H1 (cell line): ENCODE data around the gene SYNGR3. TPM values are rescaled to one million over a fixed set of nuclear protein-coding genes. Genes with fewer than 3 reads are reported as not detected.

Source experiments
- CEBPB ChIP-seq: IDR thresholded peaks from 2 replicates; pipeline ENCODE4 v1.6.1; 2012; ENCODE audit warnings: low read depth, low read length
- CHD2 ChIP-seq: IDR thresholded peaks from 2 replicates; pipeline ENCODE4 v1.6.1; 2012; ENCODE audit warnings: low read length, improper control_type of control experiment
- CREB1 ChIP-seq: IDR thresholded peaks from 2 replicates; pipeline ENCODE4 v1.6.1; 2012; ENCODE audit warnings: inconsistent platforms
- CTBP2 ChIP-seq: IDR thresholded peaks from 2 replicates; pipeline ENCODE4 v1.7.0; 2011; ENCODE audit warnings: borderline replicate concordance, mild to moderate bottlenecking, moderate library complexity, mixed read lengths, low read length; ENCODE audit not compliant: insufficient read depth, insufficient read length
- EP300 ChIP-seq, 2 experiments: IDR thresholded peaks; 1 replicate in 1 of 2; 2 replicates in 1 of 2; pipeline ENCODE4 v1.6.1; 2011 to 2012; ENCODE audit warnings: low read depth in 2 of 2, low read length in 2 of 2, mild to moderate bottlenecking in 2 of 2, borderline replicate concordance in 1 of 2, inconsistent platforms in 1 of 2, moderate library complexity in 1 of 2
- FOSL1 ChIP-seq: IDR thresholded peaks from 2 replicates; pipeline ENCODE4 v1.6.1; 2011; ENCODE audit warnings: mild to moderate bottlenecking, low read depth, low read length, moderate library complexity; ENCODE audit not compliant: insufficient read depth
- GTF2F1 ChIP-seq: IDR thresholded peaks from 2 replicates; pipeline ENCODE4 v1.6.1; 2012; ENCODE audit warnings: low read depth, low read length, improper control_type of control experiment, borderline replicate concordance
- HDAC2 ChIP-seq, 2 experiments: fragments of 300-600 bp in 1 of 2; sonication (generic) in 1 of 2; IDR thresholded peaks; 2 replicates each; pipeline ENCODE4 v1.6.1; 2011 to 2012; ENCODE audit warnings: low read depth in 2 of 2, low read length in 2 of 2, mild to moderate bottlenecking in 2 of 2, moderate library complexity in 2 of 2, borderline replicate concordance in 1 of 2, inconsistent platforms in 1 of 2
- JUN ChIP-seq: IDR thresholded peaks from 2 replicates; pipeline ENCODE4 v1.6.1; 2011; ENCODE audit warnings: low read depth, mild to moderate bottlenecking, improper control_type of control experiment, low read length
- POLR2AphosphoS5 ChIP-seq: IDR thresholded peaks from 2 replicates; pipeline ENCODE4 v1.6.1; 2011; ENCODE audit warnings: low read depth, low read length
- RNF2 ChIP-seq: fragments of 200-900, 300-1000 bp; sonication (generic); IDR thresholded peaks from 2 replicates; pipeline ENCODE4 v1.7.1; 2016; ENCODE audit warnings: borderline replicate concordance, low read depth, mild to moderate bottlenecking, antibody characterized with exemption, low read length; ENCODE audit not compliant: poor library complexity, severe bottlenecking; ENCODE audit errors: missing control alignments
- SP1 ChIP-seq: IDR thresholded peaks from 2 replicates; pipeline ENCODE4 v1.6.1; 2011; ENCODE audit warnings: low read depth, low read length
- TAF1 ChIP-seq: IDR thresholded peaks from 2 replicates; pipeline ENCODE4 v1.6.1; 2011; ENCODE audit warnings: mild to moderate bottlenecking, low read depth, low read length
- TEAD4 ChIP-seq: IDR thresholded peaks from 2 replicates; pipeline ENCODE4 v1.6.1; 2012; ENCODE audit warnings: low read depth, low read length, inconsistent platforms, mixed read lengths
- YY1 ChIP-seq: IDR thresholded peaks from 2 replicates; pipeline ENCODE4 v1.6.1; 2011; ENCODE audit warnings: low read depth, mild to moderate bottlenecking, low read length
- polyA plus RNA-seq, 7 experiments: library from polyadenylated mRNA; depleted of rRNA in 3 of 7; stranded (reverse) in 5 of 7; unstranded in 2 of 7; fragments of >200 nt in 5 of 7; fragments of 200-250 nt in 2 of 7; gene quantifications; 1 replicate in 5 of 7; 2 replicates in 1 of 7; 4 replicates in 1 of 7; pipeline versions ENCODE4 v1.2.1 to v1.2.3, GENCODE V29; 2011 to 2013; ENCODE audit warnings: missing spikeins in 2 of 7, mixed read lengths in 2 of 7
- total RNA-seq: library from RNA; stranded (reverse); fragmentation: NEBNext Ultra II Directional; extraction: Animal tissue kit (Norgen Biotek cat#: 25700); gene quantifications from 2 replicates; pipeline ENCODE4 v1.2.1, GENCODE V29; 2021
- TF ChIP-seq, protein P1 (sequence below): IDR thresholded peaks from 2 replicates; pipeline ENCODE4 v1.6.1; 2012; ENCODE audit warnings: inconsistent platforms
- TF ChIP-seq, protein P2 (sequence below), 3 experiments: IDR thresholded peaks; 1 replicate in 2 of 3; 2 replicates in 1 of 3; pipeline versions ENCODE4 v1.5.1 to v1.6.1; 2011; ENCODE audit warnings: low read length in 3 of 3, mild to moderate bottlenecking in 3 of 3, inconsistent platforms in 2 of 3, low read depth in 1 of 3, moderate library complexity in 1 of 3; ENCODE audit not compliant: insufficient read depth in 1 of 3; ENCODE audit errors: control extremely low read depth in 1 of 3
- TF ChIP-seq, protein P3 (sequence below): IDR thresholded peaks from 2 replicates; pipeline ENCODE4 v1.6.1; 2012; ENCODE audit warnings: low read length, inconsistent platforms

Gene SYNGR3
- total and polyA plus RNA-seq, 2 of the 8 experiments (the other 6 are each of a cell fraction or from before 2014, with no cell fraction given) = 36.2 to 49.9 TPM

DNA sequence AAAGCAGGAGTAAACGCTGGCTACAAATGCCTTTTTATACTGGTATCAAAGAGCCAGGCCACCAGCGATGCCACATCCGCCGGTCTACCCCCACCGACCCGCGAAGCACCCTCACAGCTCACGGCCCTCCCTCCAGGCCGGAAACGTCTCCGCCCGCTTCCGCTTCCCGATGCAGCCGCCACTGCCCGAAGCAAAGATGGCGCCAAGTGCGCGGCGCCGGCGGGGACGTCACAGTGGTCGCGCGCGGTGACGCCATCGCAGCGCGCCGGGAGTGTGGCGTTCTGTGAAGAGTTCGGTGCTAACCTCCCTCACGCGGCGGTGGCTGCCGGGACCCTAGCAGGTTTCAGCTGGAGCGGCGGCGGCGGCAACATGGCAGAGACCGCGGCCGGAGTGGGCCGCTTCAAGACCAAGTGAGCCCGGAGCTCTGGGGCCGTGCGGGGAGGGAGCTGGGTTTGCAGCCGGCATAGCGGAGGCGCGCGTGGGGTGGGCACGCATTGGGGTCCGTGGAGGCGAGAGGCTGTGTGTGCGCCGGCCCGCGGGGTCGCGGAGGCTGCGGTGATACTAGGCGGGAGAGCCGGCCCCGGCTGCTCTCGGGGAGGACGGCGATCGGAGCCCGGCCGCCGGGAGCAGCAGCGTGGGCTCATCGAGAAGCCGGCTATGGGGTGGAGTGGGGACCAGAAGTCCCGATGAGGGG is 17.8 kb upstream of the SYNGR3 start, which contains the start of gene TBL3 (continued):
- TF ChIP-seq TEAD4 = 0 out of 2 replicates have a peak, but pooled peaks have one; percentile 7
- peak; percentile 90 for TF ChIP-seq POLR2AphosphoS5
- TF ChIP-seq YY1 = peak; percentile 100
- TF ChIP-seq SP1 = peak; percentile 82
- no peak for TF ChIP-seq FOSL1
- no peak for TF ChIP-seq CEBPB
- TF ChIP-seq TAF1 = peak; percentile 86
- TF ChIP-seq HDAC2 (IDR thresholded peaks at IDR 0.05; ENCODE audit: borderline replicate concordance in 1 of 2, low read depth in 2 of 2, low read length in 2 of 2) = no peak
- TF ChIP-seq, protein P1, sequence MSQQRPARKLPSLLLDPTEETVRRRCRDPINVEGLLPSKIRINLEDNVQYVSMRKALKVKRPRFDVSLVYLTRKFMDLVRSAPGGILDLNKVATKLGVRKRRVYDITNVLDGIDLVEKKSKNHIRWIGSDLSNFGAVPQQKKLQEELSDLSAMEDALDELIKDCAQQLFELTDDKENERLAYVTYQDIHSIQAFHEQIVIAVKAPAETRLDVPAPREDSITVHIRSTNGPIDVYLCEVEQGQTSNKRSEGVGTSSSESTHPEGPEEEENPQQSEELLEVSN = no peak
- TF ChIP-seq CHD2 = peak; percentile 74
- TF ChIP-seq RNF2 = no peak
- TF ChIP-seq CTBP2 = peak; percentile 46
- peak in 1 of 2 experiments; percentile 38; a peak in 1 of 3 replicates for TF ChIP-seq EP300 (IDR thresholded peaks at IDR 0.05; ENCODE audit: borderline replicate concordance in 1 of 2, low read depth in 2 of 2, low read length in 2 of 2)
- TF ChIP-seq, protein P2, sequence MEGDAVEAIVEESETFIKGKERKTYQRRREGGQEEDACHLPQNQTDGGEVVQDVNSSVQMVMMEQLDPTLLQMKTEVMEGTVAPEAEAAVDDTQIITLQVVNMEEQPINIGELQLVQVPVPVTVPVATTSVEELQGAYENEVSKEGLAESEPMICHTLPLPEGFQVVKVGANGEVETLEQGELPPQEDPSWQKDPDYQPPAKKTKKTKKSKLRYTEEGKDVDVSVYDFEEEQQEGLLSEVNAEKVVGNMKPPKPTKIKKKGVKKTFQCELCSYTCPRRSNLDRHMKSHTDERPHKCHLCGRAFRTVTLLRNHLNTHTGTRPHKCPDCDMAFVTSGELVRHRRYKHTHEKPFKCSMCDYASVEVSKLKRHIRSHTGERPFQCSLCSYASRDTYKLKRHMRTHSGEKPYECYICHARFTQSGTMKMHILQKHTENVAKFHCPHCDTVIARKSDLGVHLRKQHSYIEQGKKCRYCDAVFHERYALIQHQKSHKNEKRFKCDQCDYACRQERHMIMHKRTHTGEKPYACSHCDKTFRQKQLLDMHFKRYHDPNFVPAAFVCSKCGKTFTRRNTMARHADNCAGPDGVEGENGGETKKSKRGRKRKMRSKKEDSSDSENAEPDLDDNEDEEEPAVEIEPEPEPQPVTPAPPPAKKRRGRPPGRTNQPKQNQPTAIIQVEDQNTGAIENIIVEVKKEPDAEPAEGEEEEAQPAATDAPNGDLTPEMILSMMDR (IDR thresholded peaks at IDR 0.05; ENCODE audit: control extremely low read depth in 1 of 3, insufficient read depth in 1 of 3, low read depth in 1 of 3, low read length in 3 of 3) = 0 out of 4 replicates have a peak, but pooled peaks of 1 of the 3 experiments have one; percentile 14
- TF ChIP-seq, protein P3, sequence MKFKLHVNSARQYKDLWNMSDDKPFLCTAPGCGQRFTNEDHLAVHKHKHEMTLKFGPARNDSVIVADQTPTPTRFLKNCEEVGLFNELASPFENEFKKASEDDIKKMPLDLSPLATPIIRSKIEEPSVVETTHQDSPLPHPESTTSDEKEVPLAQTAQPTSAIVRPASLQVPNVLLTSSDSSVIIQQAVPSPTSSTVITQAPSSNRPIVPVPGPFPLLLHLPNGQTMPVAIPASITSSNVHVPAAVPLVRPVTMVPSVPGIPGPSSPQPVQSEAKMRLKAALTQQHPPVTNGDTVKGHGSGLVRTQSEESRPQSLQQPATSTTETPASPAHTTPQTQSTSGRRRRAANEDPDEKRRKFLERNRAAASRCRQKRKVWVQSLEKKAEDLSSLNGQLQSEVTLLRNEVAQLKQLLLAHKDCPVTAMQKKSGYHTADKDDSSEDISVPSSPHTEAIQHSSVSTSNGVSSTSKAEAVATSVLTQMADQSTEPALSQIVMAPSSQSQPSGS = 0 out of 2 replicates have a peak, but pooled peaks have one; percentile 68
- no peak for TF ChIP-seq JUN
- peak; percentile 100 for TF ChIP-seq CREB1
- peak; percentile 78; the same call in 1 of the 2 replicates for TF ChIP-seq GTF2F1
